NT2/D1 (cell line): ENCODE results near the gene IFNA2.

Experiments
- DNase-seq: peaks from one replicate; pipeline ENCODE4 v3.0.0-alpha.2; 2011; ENCODE audit warnings: low read depth, low spot score
- H3K27me3 ChIP-seq: 2 replicates; pipeline ENCODE4 v1.6.0; 2011; ENCODE audit warnings: mild to moderate bottlenecking; ENCODE audit not compliant: insufficient read length, insufficient read depth
- H3K36me3 ChIP-seq: 2 replicates; pipeline ENCODE4 v1.6.1; 2011; ENCODE audit warnings: mild to moderate bottlenecking, low read length, mixed read lengths; ENCODE audit not compliant: insufficient read depth, insufficient read length
- H3K4me1 ChIP-seq: 2 replicates; pipeline ENCODE4 v1.5.1; 2011; ENCODE audit not compliant: insufficient read depth, insufficient read length
- H3K4me3 ChIP-seq: 2 replicates; pipeline ENCODE4 v1.5.1; 2011; ENCODE audit warnings: low read depth; ENCODE audit not compliant: insufficient read length
- H3K9ac ChIP-seq: 2 replicates; pipeline ENCODE4 v1.6.0; 2011; ENCODE audit warnings: low read depth; ENCODE audit not compliant: insufficient read length
- H3K9me3 ChIP-seq: 2 replicates; pipeline ENCODE4 v1.5.1; 2011; ENCODE audit warnings: mild to moderate bottlenecking, low read length; ENCODE audit not compliant: insufficient read depth
- SUZ12 ChIP-seq: IDR thresholded peaks from 2 replicates; pipeline ENCODE4 v1.6.1; 2011; ENCODE audit not compliant: insufficient read length, insufficient read depth; ENCODE audit errors: extremely low read depth
- YY1 ChIP-seq: IDR thresholded peaks from 2 replicates; pipeline ENCODE4 v1.6.1; 2011; ENCODE audit not compliant: insufficient read length, insufficient read depth
- ZNF274 ChIP-seq: IDR thresholded peaks from 2 replicates; pipeline ENCODE4 v1.6.1; 2011; ENCODE audit warnings: mild to moderate bottlenecking, low read depth, low read length

IFNA2 gene

GRCh38 chr9:21336457-21336856 is 48.7 kb downstream of the IFNA2 start:
- Histone ChIP-seq H3K9me3 (peaks cover 14% of the 10 kb centered on the region; the same call in 1 of the 2 replicates), H3K9ac (no peak overlapping the region), H3K27me3 (no peaks in the 10 kb centered on the region), H3K36me3 (peaks cover 25% of the 10 kb centered on the region), H3K4me3 (no peak overlapping the region), H3K4me1 (no peaks in the 10 kb centered on the region)
- DNase-seq = no peak
- TF ChIP-seq YY1 = no peak
- TF ChIP-seq SUZ12 = no peak
- no peak for TF ChIP-seq ZNF274

- Histone ChIP-seq H3K4me3 (peak within 1 kb of the TSS; percentile 87), H3K9me3 (peaks cover 14% of the 10 kb centered on the region; the same call in 1 of the 2 replicates), H3K4me1 (no peaks in the 10 kb centered on the region), H3K27me3 (no peaks in the 10 kb centered on the region), H3K9ac (peak within 1 kb of the TSS; percentile 94), H3K36me3 (peaks cover 40% of the 10 kb centered on the region)
- DNase-seq = peak; percentile 84
- TF ChIP-seq SUZ12 (no peak), ZNF274 (no peak), YY1 (no peak)
These were observed 50.2 kb downstream of the IFNA2 start, which contains the start of gene KLHL9 for GRCh38 chr9:21334701-21335632. Gene KLHL9 (minus strand): TSS chr9:21335404. CDS start chr9:21334859, 545 bp downstream.
